CD8-positive, alpha-beta memory T cell (primary cell): ENCODE measurements around the gene SMIM26. TPM values are rescaled to one million over a fixed set of nuclear protein-coding genes. Genes with fewer than 3 reads are reported as not detected.

Experiments
- CTCF ChIA-PET: fragments of 350-600 bp; sonication (Branson Sonifier 250); formaldehyde crosslinking; loops from one replicate; lab custom pipeline; 2021; ENCODE audit warnings: antibody characterized with exemption; lab: Charles Lee
- POLR2A ChIA-PET: fragments of 350-600 bp; sonication (Branson Sonifier 250); formaldehyde crosslinking; loops from one replicate; lab custom pipeline; 2021; ENCODE audit warnings: antibody characterized with exemption; lab: Charles Lee
- DNase-seq, 5 donors: peaks; one replicate each; pipeline versions ENCODE4 v3.0.0 to v3.0.0-alpha.2; 2020 to 2022; ENCODE audit warnings: mixed read lengths in 1 of 5
- H3K27ac ChIP-seq: one replicate; pipeline ENCODE4 v1.7.0; 2013; ENCODE audit warnings: low read depth, mild to moderate bottlenecking, low read length, moderate library complexity
- H3K27me3 ChIP-seq: 2 replicates; pipeline ENCODE4 v1.7.0; 2013; ENCODE audit warnings: low read length, mild to moderate bottlenecking; ENCODE audit not compliant: insufficient read depth, poor library complexity, severe bottlenecking
- H3K36me3 ChIP-seq: 2 replicates; pipeline ENCODE4 v1.7.0; 2013; ENCODE audit warnings: mild to moderate bottlenecking, low read length, moderate library complexity; ENCODE audit not compliant: insufficient read depth
- H3K4me1 ChIP-seq: 2 replicates; pipeline ENCODE4 v1.7.0; 2013; ENCODE audit warnings: mild to moderate bottlenecking, low read length, moderate library complexity; ENCODE audit not compliant: insufficient read depth
- H3K4me3 ChIP-seq: 2 replicates; pipeline ENCODE4 v1.7.0; 2013; ENCODE audit warnings: mild to moderate bottlenecking, low read length
- H3K9me3 ChIP-seq: 2 replicates; pipeline ENCODE4 v1.7.0; 2013; ENCODE audit warnings: mild to moderate bottlenecking, low read length
- H3K27ac Mint-ChIP-seq, 8 donors: one replicate each; pipeline ENCODE4 v1.8.0; 2020 to 2021; ENCODE audit warnings: mixed read lengths in 8 of 8, mild to moderate bottlenecking in 6 of 8, inconsistent platforms in 3 of 8, moderate library complexity in 3 of 8
- H3K27me3 Mint-ChIP-seq, 2 donors: one replicate each; pipeline ENCODE4 v1.8.0; 2020 to 2021; ENCODE audit warnings: mixed read lengths in 2 of 2, mild to moderate bottlenecking in 1 of 2, moderate library complexity in 1 of 2
- H3K36me3 Mint-ChIP-seq, 3 donors: one replicate each; pipeline ENCODE4 v1.8.0; 2020 to 2021; ENCODE audit warnings: mixed read lengths in 3 of 3, inconsistent platforms in 1 of 3, mild to moderate bottlenecking in 1 of 3
- H3K4me1 Mint-ChIP-seq, 3 donors: one replicate each; pipeline ENCODE4 v1.8.0; 2020 to 2021; ENCODE audit warnings: mixed read lengths in 3 of 3, inconsistent platforms in 1 of 3, mild to moderate bottlenecking in 1 of 3
- H3K4me3 Mint-ChIP-seq, 7 donors: one replicate each; pipeline ENCODE4 v1.8.0; 2020 to 2021; ENCODE audit warnings: mixed read lengths in 7 of 7, mild to moderate bottlenecking in 6 of 7, moderate library complexity in 4 of 7, inconsistent platforms in 2 of 7
- H3K9me3 Mint-ChIP-seq, 5 donors: one replicate each; pipeline ENCODE4 v1.8.0; 2020 to 2022; ENCODE audit warnings: mixed read lengths in 5 of 5, mild to moderate bottlenecking in 3 of 5, moderate library complexity in 2 of 5, inconsistent platforms in 1 of 5
- polyA plus RNA-seq: library from polyadenylated mRNA; unstranded; fragments of 300-500 nt; fragmentation: Illumina TruSeq; gene quantifications from one replicate; pipeline ENCODE4 v1.2.3, GENCODE V29; 2021
- total RNA-seq, 2 experiments: library from RNA; stranded (reverse); gene quantifications; one replicate each; pipeline ENCODE4 v1.2.3, GENCODE V29; 2021

Gene SMIM26
- total and polyA plus RNA-seq, 3 experiments from 2014 or later, result 45.2 to 187 (median 47.1) TPM

DNA sequence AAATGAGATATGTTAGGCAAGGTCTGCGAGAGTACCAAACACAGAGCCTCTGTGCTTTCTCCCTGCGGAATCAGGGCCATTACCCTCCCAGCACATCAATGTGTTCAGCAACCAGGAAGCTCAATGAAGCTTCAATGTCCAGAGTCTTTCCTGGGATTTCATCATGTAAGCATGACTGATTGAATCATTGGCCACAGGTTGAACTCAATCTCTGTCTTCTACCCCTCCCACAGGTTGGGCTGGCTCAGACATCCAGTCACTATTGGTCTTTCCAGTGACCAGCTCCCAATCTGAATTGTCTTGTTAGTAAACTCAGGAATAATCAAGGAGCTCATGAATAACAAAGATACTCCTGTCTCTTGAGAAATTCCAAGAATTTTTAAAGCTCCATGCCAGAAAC, 17.9 kb downstream of the SMIM26 start:
- CTCF ChIA-PET, result interaction anchor here (0.8 kb wide), 1 partner anchor 78 kb away, joined by 3 read pairs; no protein-coding TSS in a partner anchor

GRCh38 chr20:18587665-18588573, 20.7 kb downstream of the SMIM26 start, which contains the start of gene DTD1:
Gene DTD1, plus strand, starts transcription at chr20:18588054. Its CDS starts 19 bp downstream, at chr20:18588073.
- Histone ChIP-seq H3K27ac (peak within 1 kb of the TSS; percentile 86), H3K27me3 (no peaks in the 10 kb centered on the region), H3K4me1 (peaks cover 13% of the 10 kb centered on the region), H3K9me3 (no peaks in the 10 kb centered on the region), H3K4me3 (peak within 1 kb of the TSS; percentile 70), H3K36me3 (no peaks in the 10 kb centered on the region)
- peak within 1 kb of the TSS; percentile 92 to 99 (median 93) for H3K4me3 Mint-ChIP-seq
- POLR2A ChIA-PET, result interaction anchor here (0.9 kb wide), 1 partner anchor 81 kb away, joined by 4 read pairs; the partner anchor contains the start of gene SEC23B
- H3K4me1 Mint-ChIP-seq, result peaks cover 24 to 46% (median 34%) of the 10 kb centered on the region in 3 donors
- H3K27me3 Mint-ChIP-seq, result peaks cover 0 to 11% of the 10 kb centered on the region in 2 donors
- H3K36me3 Mint-ChIP-seq, result peaks cover 0 to 7% (median 0%) of the 10 kb centered on the region in 3 donors
- H3K9me3 Mint-ChIP-seq, result no peaks in the 10 kb centered on the region
- CTCF ChIA-PET, result interaction anchor here (0.6 to 2.0 kb wide), 4 partner anchors 9 to 1429 kb away, joined by 3 to 7 read pairs (median 4); partner anchors contain the start of genes NAA20, SEC23B and SMIM26
- H3K27ac Mint-ChIP-seq, result peak within 1 kb of the TSS; percentile 72 to 99 (median 94)
- peak; percentile 55 to 83 (median 74) for DNase-seq

More for the DNA sequence above, 17.9 kb downstream of the SMIM26 start:
- H3K27ac Mint-ChIP-seq, result peak overlapping the region in 1 of 8 donors; percentile 29
- Histone ChIP-seq H3K36me3 (no peaks in the 10 kb centered on the region), H3K27ac (no peak overlapping the region), H3K4me3 (no peak overlapping the region), H3K27me3 (peaks cover 3% of the 10 kb centered on the region), H3K9me3 (no peaks in the 10 kb centered on the region), H3K4me1 (peaks cover 13% of the 10 kb centered on the region)
- peaks cover 0 to 7% (median 0%) of the 10 kb centered on the region in 3 donors for H3K36me3 Mint-ChIP-seq
- peak overlapping the region in 1 of 7 donors; percentile 41 for H3K4me3 Mint-ChIP-seq
- peaks cover 23 to 30% (median 27%) of the 10 kb centered on the region in 3 donors for H3K4me1 Mint-ChIP-seq
- DNase-seq, result no peak
- H3K9me3 Mint-ChIP-seq, result no peaks in the 10 kb centered on the region
- peaks cover 2 to 11% of the 10 kb centered on the region in 2 donors for H3K27me3 Mint-ChIP-seq
- POLR2A ChIA-PET, result no interaction called here

- no peak for DNase-seq
- peak overlapping the region; percentile 72 to 98 (median 93) for H3K27ac Mint-ChIP-seq
- H3K27ac ChIP-seq, result peak overlapping the region; percentile 86
- H3K36me3 ChIP-seq, result no peaks in the 10 kb centered on the region
- no peaks in the 10 kb centered on the region for H3K27me3 ChIP-seq
- peaks cover 24 to 49% (median 40%) of the 10 kb centered on the region in 3 donors for H3K4me1 Mint-ChIP-seq
- ChIA-PET POLR2A (interaction anchor here (0.9 kb wide), 1 partner anchor 81 kb away, joined by 4 read pairs; the partner anchor contains the start of gene SEC23B), CTCF (interaction anchor here (0.6 to 2.0 kb wide), 4 partner anchors 9 to 1429 kb away, joined by 3 to 7 read pairs (median 4); partner anchors contain the start of genes NAA20, SEC23B and SMIM26)
- no peaks in the 10 kb centered on the region for H3K9me3 Mint-ChIP-seq
- peaks cover 0 to 11% of the 10 kb centered on the region in 2 donors for H3K27me3 Mint-ChIP-seq
- H3K4me1 ChIP-seq, result peaks cover 13% of the 10 kb centered on the region
- peaks cover 0 to 10% (median under 1%) of the 10 kb centered on the region in 3 donors for H3K36me3 Mint-ChIP-seq
- H3K4me3 ChIP-seq, result peak overlapping the region; percentile 70
- H3K4me3 Mint-ChIP-seq, result peak overlapping the region; percentile 88 to 97 (median 92)
- no peaks in the 10 kb centered on the region for H3K9me3 ChIP-seq
Measured at GRCh38 chr20:18588574-18588933, 21.3 kb downstream of the SMIM26 start.

- Mint-ChIP-seq H3K4me3 (peak overlapping the region; percentile 13 to 97 (median 90)), H3K27me3 (peaks cover 0 to 2% of the 10 kb centered on the region in 2 donors), H3K36me3 (peaks cover 0 to 23% (median 3%) of the 10 kb centered on the region in 3 donors), H3K4me1 (peaks cover 24 to 51% (median 42%) of the 10 kb centered on the region in 3 donors), H3K27ac (peak overlapping the region; percentile 49 to 98 (median 76)), H3K9me3 (no peaks in the 10 kb centered on the region)
- no peak overlapping the region for H3K27ac ChIP-seq
- DNase-seq, result no peak
- H3K4me1 ChIP-seq, result peaks cover 13% of the 10 kb centered on the region
- ChIA-PET POLR2A (no interaction called here), CTCF (interaction anchor here (2.0 kb wide), 1 partner anchor 83 kb away, joined by 7 read pairs; the partner anchor contains the start of gene SEC23B)
- H3K27me3 ChIP-seq, result no peaks in the 10 kb centered on the region
- no peaks in the 10 kb centered on the region for H3K9me3 ChIP-seq
- H3K36me3 ChIP-seq, result peaks cover 4% of the 10 kb centered on the region
- H3K4me3 ChIP-seq, result no peak overlapping the region
Measured at GRCh38 chr20:18589941-18590674, 22.9 kb downstream of the SMIM26 start.

- H3K4me1 Mint-ChIP-seq, result peaks cover 1 to 18% (median 10%) of the 10 kb centered on the region in 3 donors
- H3K27ac Mint-ChIP-seq, result peak overlapping the region in 1 of 8 donors; percentile 63
- Histone ChIP-seq H3K9me3 (no peaks in the 10 kb centered on the region), H3K36me3 (peaks cover 11% of the 10 kb centered on the region), H3K27ac (no peak overlapping the region), H3K4me3 (no peak overlapping the region), H3K4me1 (no peaks in the 10 kb centered on the region), H3K27me3 (no peaks in the 10 kb centered on the region)
- ChIA-PET CTCF (no interaction called here), POLR2A (no interaction called here)
- H3K36me3 Mint-ChIP-seq, result peaks cover 12 to 64% (median 24%) of the 10 kb centered on the region in 3 donors
- no peaks in the 10 kb centered on the region for H3K27me3 Mint-ChIP-seq
- no peak overlapping the region for H3K4me3 Mint-ChIP-seq
- H3K9me3 Mint-ChIP-seq, result no peaks in the 10 kb centered on the region
- DNase-seq, result no peak
Measured at GRCh38 chr20:18596270-18596669, 29.0 kb downstream of the SMIM26 start.

DNA sequence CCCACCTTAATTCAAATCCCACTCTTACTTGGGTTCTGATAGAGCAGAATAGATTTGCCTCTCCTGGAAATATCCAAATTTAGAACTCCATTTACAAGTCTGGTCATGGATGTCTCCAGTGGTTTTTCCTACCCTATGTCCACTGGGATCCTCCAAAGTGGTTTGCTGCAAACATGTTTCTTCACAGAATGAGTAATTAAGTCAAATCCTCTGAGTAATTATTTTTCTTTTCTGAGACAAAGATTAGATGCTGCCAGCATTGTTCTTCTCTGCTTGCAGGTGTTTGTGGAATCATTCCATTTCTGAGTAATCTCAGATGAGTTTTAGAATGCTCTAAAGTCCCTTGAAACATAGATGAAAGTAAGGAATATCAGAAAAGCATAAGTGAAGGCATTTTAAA, 42.5 kb downstream of the SMIM26 start:
- Mint-ChIP-seq H3K4me1 (peaks cover 6 to 8% (median 8%) of the 10 kb centered on the region in 3 donors), H3K27ac (no peak overlapping the region), H3K36me3 (peaks cover 0 to 43% (median 4%) of the 10 kb centered on the region in 3 donors), H3K9me3 (no peaks in the 10 kb centered on the region), H3K27me3 (no peaks in the 10 kb centered on the region), H3K4me3 (no peak overlapping the region)
- CTCF ChIA-PET, result no interaction called here
- no peak overlapping the region for H3K4me3 ChIP-seq
- no peak for DNase-seq
- H3K9me3 ChIP-seq, result no peaks in the 10 kb centered on the region
- POLR2A ChIA-PET, result no interaction called here
- no peaks in the 10 kb centered on the region for H3K36me3 ChIP-seq
- H3K27me3 ChIP-seq, result no peaks in the 10 kb centered on the region
- no peak overlapping the region for H3K27ac ChIP-seq
- no peaks in the 10 kb centered on the region for H3K4me1 ChIP-seq

DNA sequence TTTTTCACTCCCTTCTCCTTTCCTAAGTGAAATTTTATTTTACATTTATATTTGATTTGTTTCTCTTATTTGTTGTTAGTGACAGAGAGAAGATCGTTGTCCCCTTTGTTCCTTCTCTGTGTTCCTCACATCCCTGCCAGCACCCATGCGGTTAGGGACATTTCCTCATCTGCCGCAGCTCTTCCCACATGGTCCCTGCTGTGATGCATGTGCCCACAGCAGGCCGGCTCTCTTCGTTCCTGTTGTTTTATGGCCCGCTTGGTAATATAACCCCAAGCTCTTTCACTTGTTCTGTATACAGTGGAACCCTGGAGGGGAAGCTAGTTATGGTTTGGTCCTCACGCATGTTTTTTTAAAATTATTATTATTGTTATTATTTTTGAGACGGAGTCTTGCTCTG, 44.3 kb downstream of the SMIM26 start:
- no peaks in the 10 kb centered on the region for H3K9me3 Mint-ChIP-seq
- Histone ChIP-seq H3K9me3 (no peaks in the 10 kb centered on the region), H3K27me3 (no peaks in the 10 kb centered on the region), H3K36me3 (no peaks in the 10 kb centered on the region), H3K27ac (no peak overlapping the region), H3K4me3 (no peak overlapping the region), H3K4me1 (no peaks in the 10 kb centered on the region)
- CTCF ChIA-PET, result no interaction called here
- H3K4me1 Mint-ChIP-seq, result peaks cover 6 to 20% (median 14%) of the 10 kb centered on the region in 3 donors
- H3K4me3 Mint-ChIP-seq, result no peak overlapping the region
- H3K36me3 Mint-ChIP-seq, result peaks cover 0 to 50% (median 9%) of the 10 kb centered on the region in 3 donors
- H3K27ac Mint-ChIP-seq, result peak overlapping the region in 1 of 8 donors; percentile 43
- H3K27me3 Mint-ChIP-seq, result no peaks in the 10 kb centered on the region
- DNase-seq, result no peak
- POLR2A ChIA-PET, result no interaction called here
